SK-MEL-5 (cell line): ENCODE data around the gene SUN1. TPM values are rescaled to one million over a fixed set of nuclear protein-coding genes. Genes with fewer than 3 reads are reported as not detected.
A peak's percentile ranks its signal among the peaks of the same experiment; 100 is the strongest.

Experiments used
- DNase-seq: peaks from one replicate; pipeline ENCODE4 v3.0.0-alpha.2; 2016; ENCODE audit warnings: low read depth, low spot score
- in situ Hi-C: cut with HindIII; loops from 2 replicates; pipeline ENCODE4 v1.10.0; 2016; ENCODE audit warnings: low sequenced_read_pairs, high pct_unique_total_duplicates, low pct_unique_long_range_greater_than_20kb
- total RNA-seq: library from RNA; depleted of rRNA; stranded (reverse); fragments of >200 nt; shearing (Covaris generic); gene quantifications from 2 replicates; pipeline ENCODE4 v1.2.3, GENCODE V29; 2014

Gene SUN1
- total RNA-seq, 1 experiment from 2014 or later: 56.5 TPM

- DNase-seq: no peak
- in situ Hi-C loops: no loop called here
These were observed 60.6 kb downstream of the SUN1 start for GRCh38 chr7:892648-893593.

- in situ Hi-C loops: no loop called here
These were observed 61.4 kb downstream of the SUN1 start for GRCh38 chr7:893686-894085.

GRCh38 chr7:894164-894867 is 62.0 kb downstream of the SUN1 start:
- in situ Hi-C loops: no loop called here

More at GRCh38 chr7:893686-894085, 61.4 kb downstream of the SUN1 start:
- no peak for DNase-seq

GRCh38 chr7:894927-895450 is 62.7 kb downstream of the SUN1 start:
- DNase-seq: no peak
- in situ Hi-C loops: no loop called here

More at GRCh38 chr7:894164-894867, 62.0 kb downstream of the SUN1 start:
- no peak for DNase-seq

- in situ Hi-C loops: no loop called here
These were observed 63.3 kb downstream of the SUN1 start for GRCh38 chr7:895451-896052.

GRCh38 chr7:896346-897075 is 64.2 kb downstream of the SUN1 start:
- in situ Hi-C loops: no loop called here
- no peak for DNase-seq

More at GRCh38 chr7:895451-896052, 63.3 kb downstream of the SUN1 start:
- DNase-seq: no peak

- DNase-seq: no peak
- in situ Hi-C loops: no loop called here
These were observed 64.8 kb downstream of the SUN1 start for GRCh38 chr7:897086-897485.

GRCh38 chr7:897771-898376 is 65.6 kb downstream of the SUN1 start:
- in situ Hi-C loops: no loop called here
- DNase-seq: no peak

GRCh38 chr7:898460-898854 is 66.2 kb downstream of the SUN1 start:
- DNase-seq: no peak
- in situ Hi-C loops: no loop called here

- DNase-seq: no peak
- in situ Hi-C loops: no loop called here
These were observed 66.8 kb downstream of the SUN1 start for GRCh38 chr7:898855-899681.

- in situ Hi-C loops: no loop called here
These were observed 67.5 kb downstream of the SUN1 start for GRCh38 chr7:899806-900205.

GRCh38 chr7:900331-901040 is 68.2 kb downstream of the SUN1 start:
- no peak for DNase-seq
- in situ Hi-C loops: no loop called here

More at GRCh38 chr7:899806-900205, 67.5 kb downstream of the SUN1 start:
- DNase-seq: no peak

- DNase-seq: no peak
- in situ Hi-C loops: no loop called here
These were observed 68.7 kb downstream of the SUN1 start for GRCh38 chr7:901041-901387.

- in situ Hi-C loops: no loop called here
- peak; percentile 93 for DNase-seq
These were observed 69.3 kb downstream of the SUN1 start for GRCh38 chr7:901388-902154.

GRCh38 chr7:902996-903395 is 70.7 kb downstream of the SUN1 start:
- in situ Hi-C loops: no loop called here
- no peak for DNase-seq
